Stimulated activated CD8-positive, alpha-beta memory T cell treated with anti-CD3 and anti-CD28 coated beads, Interleukin-12 subunit alpha, Interleukin-12 subunit beta, amount 100 ng/mL, for 24 hours (primary cell): Measurements from ENCODE around the gene TRAF3.
"Not testable (repeated sequence)": the region's sequence is repeated elsewhere in the genome, so short reads cannot be mapped to it uniquely, and the experiment has no call there.

ENCODE experiments used
- DNase-seq: peaks from one replicate; pipeline ENCODE4 v3.0.0-alpha.2; 2020; ENCODE audit errors: extremely low read depth

The TRAF3 gene

GRCh38 chr14:102807013-102807406 lies 29.8 kb downstream of the TRAF3 start:
- no peak for DNase-seq

GRCh38 chr14:102809870-102810269 lies 32.6 kb downstream of the TRAF3 start:
- DNase-seq, result no peak

- DNase-seq, result no peak
Measured at GRCh38 chr14:102810523-102810922, 33.3 kb downstream of the TRAF3 start.

- DNase-seq, result no peak
Measured at GRCh38 chr14:102811254-102811963, 34.2 kb downstream of the TRAF3 start.

- DNase-seq, result no peak
Measured at GRCh38 chr14:102811971-102812370, 34.7 kb downstream of the TRAF3 start.

GRCh38 chr14:102813691-102814090 lies 36.4 kb downstream of the TRAF3 start:
- DNase-seq, result no peak

GRCh38 chr14:102817318-102817717 lies 40.1 kb downstream of the TRAF3 start:
- no peak for DNase-seq

- DNase-seq, result no peak
Measured at GRCh38 chr14:102817942-102818940, 41.0 kb downstream of the TRAF3 start.

- DNase-seq, result peak; percentile 46
Measured at GRCh38 chr14:102819176-102819628, 42.0 kb downstream of the TRAF3 start.

- no peak for DNase-seq
Measured at GRCh38 chr14:102819747-102820330, 42.6 kb downstream of the TRAF3 start.

GRCh38 chr14:102821252-102821651 lies 44.0 kb downstream of the TRAF3 start:
- no peak for DNase-seq

- no peak for DNase-seq
Measured at GRCh38 chr14:102822311-102822863, 45.1 kb downstream of the TRAF3 start.

GRCh38 chr14:102822887-102823286 lies 45.6 kb downstream of the TRAF3 start:
- DNase-seq, result not testable (repeated sequence)

GRCh38 chr14:102823546-102823945 lies 46.3 kb downstream of the TRAF3 start:
- no peak for DNase-seq

- DNase-seq, result no peak
Measured at GRCh38 chr14:102824832-102825231, 47.6 kb downstream of the TRAF3 start.

- DNase-seq, result no peak
Measured at GRCh38 chr14:102825307-102826095, 48.3 kb downstream of the TRAF3 start.

- DNase-seq, result no peak
Measured at GRCh38 chr14:102826161-102826560, 48.9 kb downstream of the TRAF3 start.

GRCh38 chr14:102826751-102827675 lies 49.8 kb downstream of the TRAF3 start:
- DNase-seq, result no peak

- DNase-seq, result no peak
Measured at GRCh38 chr14:102827716-102828115, 50.5 kb downstream of the TRAF3 start.

GRCh38 chr14:102828151-102828550 lies 50.9 kb downstream of the TRAF3 start:
- no peak for DNase-seq
